Adrenal gland (tissue), 12 donors: Measurements from ENCODE around the gene TLN1. TPM values are rescaled to one million over a fixed set of nuclear protein-coding genes. Genes with fewer than 3 reads are reported as not detected.

Experiments used
- DNase-seq, 7 donors: peaks; one replicate each; pipeline ENCODE4 v3.0.0-alpha.2; 2019 to 2020
- H3K27ac ChIP-seq, 5 donors: fragments of 200-600 bp; sonication (generic) in 4 of 5; 1 replicate in 3 of 5; 2 replicates in 2 of 5; pipeline versions ENCODE4 v1.5.1 to v1.8.0; 2016 to 2020; ENCODE audit warnings: mild to moderate bottlenecking in 1 of 5
- H3K27me3 ChIP-seq: fragments of 200-600 bp; 2 replicates; pipeline ENCODE4 v1.8.0; 2021
- H3K36me3 ChIP-seq, 2 donors: fragments of 200-600 bp; replicated peaks in 1 of 2; 1 replicate in 1 of 2; 2 replicates in 1 of 2; pipeline versions ENCODE4 v1.5.1 to v1.8.0; 2018 to 2022
- H3K4me1 ChIP-seq, 2 donors: fragments of 200-600 bp; replicated peaks in 1 of 2; 1 replicate in 1 of 2; 2 replicates in 1 of 2; pipeline versions ENCODE4 v1.5.1 to v1.8.0; 2018 to 2021
- H3K4me3 ChIP-seq, 4 donors: fragments of 200-600 bp; sonication (generic) in 3 of 4; one replicate each; pipeline ENCODE4 v1.5.1; 2016 to 2018
- H3K9me3 ChIP-seq, 3 donors: fragments of 200-600 bp; sonication (generic) in 1 of 3; replicated peaks in 1 of 3; 1 replicate in 2 of 3; 2 replicates in 1 of 3; pipeline versions ENCODE4 v1.5.1 to v1.8.0; 2016 to 2021
- POLR2A ChIP-seq, 2 donors: fragments of 450-650 bp; IDR thresholded peaks; one replicate each; pipeline ENCODE4 v1.6.1; 2017; ENCODE audit warnings: antibody characterized with exemption in 2 of 2, mild to moderate bottlenecking in 2 of 2, moderate library complexity in 1 of 2
- WGBS, 4 donors: extraction: QIAGEN DNeasy Blood & Tissue Kit in 2 of 4; methylation state at CpG; one replicate each; pipeline versions ENCODE4 v1.1.5 to v1.1.7; 2013 to 2017; 5-methylcytosine and 5-hydroxymethylcytosine counted together
- intact Hi-C, 2 donors: fragments of 100-400 bp; cut with DNase I; formaldehyde crosslinking; loops; one replicate each; pipeline versions ENCODE4 v1.14.1 to v1.15.0; 2022 to 2023
- polyA plus RNA-seq, 3 donors: library from polyadenylated mRNA; stranded (reverse); fragments of 200-250 nt in 2 of 3; fragments of 350-450 nt in 1 of 3; fragmentation: Illumina TruSeq in 1 of 3; extraction: RNeasy Lipid Tissue Mini Kit (QIAGEN cat#74804) in 1 of 3; gene quantifications; one replicate each; pipeline ENCODE4 v1.2.3, GENCODE V29; 2013 to 2014
- total RNA-seq, 9 donors: library from RNA; depleted of rRNA in 4 of 9; stranded (reverse); fragments of >200 nt in 4 of 9; fragments of 120-200 nt in 1 of 9; fragmentation: NEBNext Ultra II Directional in 1 of 9; extraction: Animal tissue kit (Norgen Biotek cat#: 25700) in 1 of 9; gene quantifications; one replicate each; pipeline versions ENCODE4 v1.1.0 to v1.2.4, GENCODE V29; 2013 to 2023
- TF ChIP-seq, protein P1 (sequence below), 6 experiments: fragments of 450-650 bp in 4 of 6; fragments of 200-600 bp in 2 of 6; sonication (generic) in 1 of 6; IDR thresholded peaks; 1 replicate in 5 of 6; 2 replicates in 1 of 6; pipeline versions ENCODE4 v1.5.1 to v1.8.0; 2016 to 2021; ENCODE audit warnings: antibody characterized with exemption in 6 of 6, mild to moderate bottlenecking in 2 of 6, moderate library complexity in 1 of 6
- donor health status: healthy with polysubstance abuse.
- donor health status: Bipolar disorder and iron deficiency.
- donor health status: DM: yes; HTN: yes; CAD: no.
- donor health status: DM: no; HTN: no; CAD: no.
- donor health status: DM: no; HTN: no; CAD: no.
- donor health status: DM: yes; HTN: yes; CAD: no.

The TLN1 gene
- total and polyA plus RNA-seq, 12 donors = 157 to 565 (median 296) TPM

DNA sequence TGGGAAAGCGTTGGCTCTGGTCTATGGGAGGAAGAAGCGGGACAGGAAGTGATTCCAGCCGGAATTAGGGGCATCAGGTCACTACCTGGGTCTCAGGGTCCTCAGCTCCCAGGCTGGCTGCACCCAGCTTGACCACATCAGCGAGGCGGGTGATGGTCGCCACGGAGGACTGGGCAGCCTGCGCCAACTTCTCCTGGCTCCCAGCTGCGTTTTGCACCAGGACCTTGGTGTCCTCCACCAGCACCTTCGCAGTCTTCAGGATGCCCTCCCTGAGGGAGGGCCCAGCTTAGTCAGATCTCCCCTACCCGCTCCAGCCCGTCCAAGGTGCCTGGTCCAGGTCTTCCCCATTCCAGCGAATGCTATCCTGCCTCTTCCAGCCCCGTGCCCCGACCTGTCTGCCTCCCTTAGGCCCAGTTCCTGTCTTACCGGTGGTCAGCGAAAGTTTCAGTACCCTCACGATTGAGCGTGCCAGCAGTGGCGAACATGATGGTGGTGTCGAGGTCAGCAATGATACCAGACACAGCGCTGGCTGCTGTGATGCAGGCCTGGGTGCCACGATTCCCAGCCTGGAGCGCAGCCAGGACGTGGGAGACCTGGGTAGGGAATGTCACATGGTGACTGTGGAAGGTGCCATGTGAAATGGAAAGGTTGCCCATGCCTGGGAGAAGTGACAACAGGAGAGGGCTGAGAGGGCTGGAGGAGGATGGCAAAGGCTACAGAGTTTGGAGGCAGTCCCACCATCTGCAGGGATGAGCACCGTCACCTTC lies 27.9 kb downstream of the TLN1 start:
- Histone ChIP-seq H3K27ac (no peak overlapping the region), H3K9me3 (no peaks in the 10 kb centered on the region), H3K4me3 (no peak overlapping the region), H3K36me3 (peaks cover 0 to 100% of the 10 kb centered on the region in 2 donors), H3K4me1 (peaks cover 12 to 21% of the 10 kb centered on the region in 2 donors), H3K27me3 (no peaks in the 10 kb centered on the region)
- WGBS, 4 donors = 91 to 93% (median 92%) methylated on average over 17 to 26 of the region's 26 CpGs
- DNase-seq = no peak
- TF ChIP-seq, protein P1, sequence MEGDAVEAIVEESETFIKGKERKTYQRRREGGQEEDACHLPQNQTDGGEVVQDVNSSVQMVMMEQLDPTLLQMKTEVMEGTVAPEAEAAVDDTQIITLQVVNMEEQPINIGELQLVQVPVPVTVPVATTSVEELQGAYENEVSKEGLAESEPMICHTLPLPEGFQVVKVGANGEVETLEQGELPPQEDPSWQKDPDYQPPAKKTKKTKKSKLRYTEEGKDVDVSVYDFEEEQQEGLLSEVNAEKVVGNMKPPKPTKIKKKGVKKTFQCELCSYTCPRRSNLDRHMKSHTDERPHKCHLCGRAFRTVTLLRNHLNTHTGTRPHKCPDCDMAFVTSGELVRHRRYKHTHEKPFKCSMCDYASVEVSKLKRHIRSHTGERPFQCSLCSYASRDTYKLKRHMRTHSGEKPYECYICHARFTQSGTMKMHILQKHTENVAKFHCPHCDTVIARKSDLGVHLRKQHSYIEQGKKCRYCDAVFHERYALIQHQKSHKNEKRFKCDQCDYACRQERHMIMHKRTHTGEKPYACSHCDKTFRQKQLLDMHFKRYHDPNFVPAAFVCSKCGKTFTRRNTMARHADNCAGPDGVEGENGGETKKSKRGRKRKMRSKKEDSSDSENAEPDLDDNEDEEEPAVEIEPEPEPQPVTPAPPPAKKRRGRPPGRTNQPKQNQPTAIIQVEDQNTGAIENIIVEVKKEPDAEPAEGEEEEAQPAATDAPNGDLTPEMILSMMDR (IDR thresholded peaks at IDR 0.05) = no peak
- no peak for TF ChIP-seq POLR2A (IDR thresholded peaks at IDR 0.05)
- intact Hi-C loops = no loop called here

DNA sequence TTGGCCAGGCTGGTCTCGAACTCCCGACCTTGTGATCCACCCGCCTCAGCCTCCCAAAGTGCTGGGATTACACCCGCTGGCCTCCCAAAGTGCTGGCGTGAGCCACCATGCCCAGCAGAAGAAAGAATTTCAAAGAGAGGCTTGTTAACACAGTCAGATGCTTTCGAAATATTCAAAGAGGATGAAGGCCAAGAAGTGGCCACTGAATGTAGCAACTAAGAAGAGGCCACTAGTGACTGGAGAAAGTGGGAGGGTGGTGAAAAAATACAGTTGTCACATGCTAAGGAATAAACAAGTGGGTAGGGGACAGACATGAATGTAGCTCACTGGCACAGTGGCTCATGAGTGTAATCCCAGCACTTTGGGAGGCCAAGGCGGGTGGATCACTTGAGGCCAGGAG lies 29.3 kb downstream of the TLN1 start:
- peaks cover 0 to 100% of the 10 kb centered on the region in 2 donors for H3K36me3 ChIP-seq
- DNase-seq = peak in 1 of 7 donors; percentile 1
- TF ChIP-seq, protein P1 (IDR thresholded peaks at IDR 0.05) = no peak
- TF ChIP-seq POLR2A (IDR thresholded peaks at IDR 0.05) = no peak
- WGBS, 4 donors = 96 to 98% (median 98%) methylated on average over 7 of the region's 7 CpGs
- H3K4me1 ChIP-seq = peaks cover 19 to 30% of the 10 kb centered on the region in 2 donors
- H3K4me3 ChIP-seq = no peak overlapping the region
- no peaks in the 10 kb centered on the region for H3K9me3 ChIP-seq
- no peak overlapping the region for H3K27ac ChIP-seq
- intact Hi-C loops = no loop called here
- H3K27me3 ChIP-seq = no peaks in the 10 kb centered on the region

DNA sequence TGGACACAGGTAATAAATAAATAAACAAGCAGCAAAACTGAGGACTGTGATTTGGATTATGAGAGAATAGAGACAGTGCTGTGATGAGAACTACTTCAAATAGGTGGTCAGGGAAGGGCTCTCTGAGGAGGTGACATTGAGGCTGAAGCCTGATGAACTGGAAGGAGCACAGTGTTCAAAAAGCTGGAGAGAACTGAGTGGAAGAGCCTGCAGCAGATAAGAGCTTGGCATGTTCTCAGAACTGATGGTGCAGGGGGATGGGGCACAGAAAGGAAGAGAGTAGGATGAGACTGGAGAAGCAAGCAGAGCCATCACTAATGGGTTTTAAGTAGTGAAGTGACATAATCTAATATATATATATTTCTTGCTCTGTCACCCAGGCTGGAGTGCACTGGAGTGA lies 31.1 kb downstream of the TLN1 start:
- H3K27ac ChIP-seq = peak overlapping the region in 2 of 5 donors; percentile 76 to 80
- H3K4me3 ChIP-seq = no peak overlapping the region
- H3K27me3 ChIP-seq = no peaks in the 10 kb centered on the region
- peaks cover 19 to 30% of the 10 kb centered on the region in 2 donors for H3K4me1 ChIP-seq
- H3K36me3 ChIP-seq = peaks cover 0 to 100% of the 10 kb centered on the region in 2 donors
- peak in 2 of 7 donors; percentile 37 to 49 for DNase-seq
- intact Hi-C loops = no loop called here
- TF ChIP-seq, protein P1 (IDR thresholded peaks at IDR 0.05) = no peak
- TF ChIP-seq POLR2A (IDR thresholded peaks at IDR 0.05) = no peak
- H3K9me3 ChIP-seq = no peaks in the 10 kb centered on the region

DNA sequence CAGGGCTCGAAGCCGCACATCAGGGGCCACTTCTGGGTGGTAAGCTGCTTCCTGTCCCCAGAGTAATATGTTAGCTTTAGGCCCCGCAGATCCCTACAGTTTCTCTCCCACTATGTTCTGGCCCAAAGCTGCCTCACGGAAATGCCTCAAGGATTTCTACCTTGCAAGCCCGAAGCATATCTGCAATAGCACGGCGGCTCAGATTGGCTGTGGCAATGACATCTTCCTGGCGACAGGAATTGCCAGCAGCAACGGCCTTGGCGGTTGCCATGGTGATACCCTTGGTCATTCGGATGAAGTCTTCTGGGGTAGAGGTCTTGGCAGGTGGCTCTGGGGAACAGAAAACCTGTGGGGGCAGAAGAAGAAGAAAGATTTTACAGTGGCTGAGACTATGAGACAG lies 32.0 kb downstream of the TLN1 start:
- peaks cover 19 to 39% of the 10 kb centered on the region in 2 donors for H3K4me1 ChIP-seq
- intact Hi-C loops = no loop called here
- H3K4me3 ChIP-seq = no peak overlapping the region
- H3K27ac ChIP-seq = peak overlapping the region in 4 of 5 donors; percentile 30 to 80 (median 62)
- DNase-seq = peak; percentile 77 to 93 (median 87)
- H3K9me3 ChIP-seq = no peaks in the 10 kb centered on the region
- peak in 1 of 2 donors; percentile 23 for TF ChIP-seq POLR2A (IDR thresholded peaks at IDR 0.05)
- TF ChIP-seq, protein P1 (IDR thresholded peaks at IDR 0.05) = no peak
- WGBS, 4 donors = 37 to 54% (median 44%) methylated on average over 9 to 11 of the region's 11 CpGs
- H3K36me3 ChIP-seq = peaks cover 0 to 92% of the 10 kb centered on the region in 2 donors
- H3K27me3 ChIP-seq = no peaks in the 10 kb centered on the region
